ENCODE data around the gene DAO. TPM values are rescaled to one million over a fixed set of nuclear protein-coding genes. Genes with fewer than 3 reads are reported as not detected.

DAO gene
- total and polyA plus RNA-seq, 2 experiments from 2014 or later, result 0.88 to 0.90 TPM

GRCh38 chr12:108832730-108833354 lies 47.0 kb upstream of the DAO start:
- no peak overlapping the region for H2AFZ ChIP-seq
- peak overlapping the region; percentile 55 for H3K4me2 ChIP-seq
- no peaks in the 10 kb centered on the region for H3K27me3 ChIP-seq
- 62% methylated on average over 10 of the region's 10 CpGs for WGBS (ENCODE audit: low lambda C conversion rate, missing lambda C conversion rate)
- H3K36me3 ChIP-seq (replicated peaks; ENCODE audit: insufficient read depth, low read depth), result no peaks in the 10 kb centered on the region
- no peaks in the 10 kb centered on the region for H3K9me2 ChIP-seq (replicated peaks; ENCODE audit: insufficient read depth)
- H3K27ac ChIP-seq, result peak overlapping the region; percentile 68
- TF ChIP-seq CTCF (IDR thresholded peaks at IDR 0.05; ENCODE audit: poor library complexity), result no peak
- TF ChIP-seq EZH2phosphoT487 (IDR thresholded peaks at IDR 0.05; ENCODE audit: low read depth, severe bottlenecking, unreplicated experiment), result no peak
- no peak for TF ChIP-seq EZH2 (IDR thresholded peaks at IDR 0.05; ENCODE audit: borderline replicate concordance)
- H3K4me1 ChIP-seq (ENCODE audit: insufficient read depth), result peaks cover 18% of the 10 kb centered on the region
- H4K20me1 ChIP-seq (ENCODE audit: insufficient read depth, poor library complexity, severe bottlenecking), result no peaks in the 10 kb centered on the region
- no peak overlapping the region for H3K4me3 ChIP-seq
- H3K79me2 ChIP-seq, result peaks cover 72% of the 10 kb centered on the region
- no peaks in the 10 kb centered on the region for H3K9me3 ChIP-seq (ENCODE audit: low read depth)
- no peak for DNase-seq (ENCODE audit: low spot score)

GRCh38 chr12:108833355-108833733 lies 46.5 kb upstream of the DAO start:
- H3K36me3 ChIP-seq (replicated peaks; ENCODE audit: insufficient read depth, low read depth), result no peaks in the 10 kb centered on the region

GRCh38 chr12:108833757-108834472 lies 46.0 kb upstream of the DAO start:
- DNase-seq (ENCODE audit: low spot score), result no peak
- Histone ChIP-seq H3K27me3 (no peaks in the 10 kb centered on the region), H2AFZ (no peak overlapping the region), H4K20me1 (ENCODE audit: insufficient read depth, poor library complexity, severe bottlenecking) (no peaks in the 10 kb centered on the region), H3K4me2 (no peak overlapping the region), H3K27ac (peak overlapping the region; percentile 68), H3K4me1 (ENCODE audit: insufficient read depth) (peaks cover 22% of the 10 kb centered on the region), H3K9me3 (ENCODE audit: low read depth) (no peaks in the 10 kb centered on the region), H3K79me2 (peaks cover 66% of the 10 kb centered on the region), H3K9me2 (replicated peaks; ENCODE audit: insufficient read depth) (no peaks in the 10 kb centered on the region), H3K4me3 (no peak overlapping the region), H3K36me3 (replicated peaks; ENCODE audit: insufficient read depth, low read depth) (no peaks in the 10 kb centered on the region)
- TF ChIP-seq EZH2 (IDR thresholded peaks at IDR 0.05; ENCODE audit: borderline replicate concordance) (no peak), CTCF (IDR thresholded peaks at IDR 0.05; ENCODE audit: poor library complexity) (no peak), EZH2phosphoT487 (IDR thresholded peaks at IDR 0.05; ENCODE audit: low read depth, severe bottlenecking, unreplicated experiment) (no peak)
- WGBS (ENCODE audit: low lambda C conversion rate, missing lambda C conversion rate), result 90% methylated on average over 12 of the region's 12 CpGs

More at GRCh38 chr12:108833355-108833733, 46.5 kb upstream of the DAO start:
- Histone ChIP-seq H3K9me2 (replicated peaks; ENCODE audit: insufficient read depth) (no peaks in the 10 kb centered on the region), H3K4me1 (ENCODE audit: insufficient read depth) (peaks cover 18% of the 10 kb centered on the region), H3K4me3 (no peak overlapping the region), H3K27ac (peak overlapping the region; percentile 68), H3K27me3 (no peaks in the 10 kb centered on the region), H3K4me2 (peak overlapping the region; percentile 55), H3K79me2 (peaks cover 70% of the 10 kb centered on the region), H4K20me1 (ENCODE audit: insufficient read depth, poor library complexity, severe bottlenecking) (no peaks in the 10 kb centered on the region), H2AFZ (no peak overlapping the region), H3K9me3 (ENCODE audit: low read depth) (no peaks in the 10 kb centered on the region)
- 39% methylated on average over 9 of the region's 9 CpGs for WGBS (ENCODE audit: low lambda C conversion rate, missing lambda C conversion rate)
- TF ChIP-seq EZH2 (IDR thresholded peaks at IDR 0.05; ENCODE audit: borderline replicate concordance) (no peak), EZH2phosphoT487 (IDR thresholded peaks at IDR 0.05; ENCODE audit: low read depth, severe bottlenecking, unreplicated experiment) (no peak), CTCF (IDR thresholded peaks at IDR 0.05; ENCODE audit: poor library complexity) (no peak)
- DNase-seq (ENCODE audit: low spot score), result peak; percentile 57
